Stimulated activated CD4-positive, alpha-beta T cell treated with anti-CD3 and anti-CD28 coated beads, TNF-alpha, amount 100 ng/mL, for 24 hours (primary cell): ENCODE data around the gene GRAMD2B.
"Not testable (repeated sequence)": the region's sequence is repeated elsewhere in the genome, so short reads cannot be mapped to it uniquely, and the experiment has no call there.

ENCODE experiments used
- DNase-seq, 3 experiments: peaks; one replicate each; pipeline ENCODE4 v3.0.0-alpha.2; 2020; ENCODE audit warnings: low read depth in 3 of 3

The GRAMD2B gene

DNA sequence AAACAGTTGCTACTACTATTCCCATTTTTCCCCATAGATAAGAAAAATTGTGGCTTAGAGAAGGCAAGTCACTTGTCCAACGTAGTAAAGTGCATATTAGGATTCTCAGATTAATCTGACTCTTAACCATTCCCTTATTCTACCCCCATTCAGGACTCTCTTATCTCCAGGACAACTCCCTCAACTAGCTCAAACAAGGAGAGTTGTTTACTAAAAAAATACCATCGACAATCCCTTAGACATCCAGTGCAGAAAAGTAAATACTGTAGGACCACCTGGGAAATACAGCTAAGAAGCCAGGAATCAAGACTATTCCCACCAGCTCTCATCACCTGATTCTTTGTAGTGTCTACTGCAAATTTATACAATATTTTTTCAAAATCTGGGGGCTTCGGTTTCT lies 9.4 kb upstream of the GRAMD2B start:
- no peak for DNase-seq

DNA sequence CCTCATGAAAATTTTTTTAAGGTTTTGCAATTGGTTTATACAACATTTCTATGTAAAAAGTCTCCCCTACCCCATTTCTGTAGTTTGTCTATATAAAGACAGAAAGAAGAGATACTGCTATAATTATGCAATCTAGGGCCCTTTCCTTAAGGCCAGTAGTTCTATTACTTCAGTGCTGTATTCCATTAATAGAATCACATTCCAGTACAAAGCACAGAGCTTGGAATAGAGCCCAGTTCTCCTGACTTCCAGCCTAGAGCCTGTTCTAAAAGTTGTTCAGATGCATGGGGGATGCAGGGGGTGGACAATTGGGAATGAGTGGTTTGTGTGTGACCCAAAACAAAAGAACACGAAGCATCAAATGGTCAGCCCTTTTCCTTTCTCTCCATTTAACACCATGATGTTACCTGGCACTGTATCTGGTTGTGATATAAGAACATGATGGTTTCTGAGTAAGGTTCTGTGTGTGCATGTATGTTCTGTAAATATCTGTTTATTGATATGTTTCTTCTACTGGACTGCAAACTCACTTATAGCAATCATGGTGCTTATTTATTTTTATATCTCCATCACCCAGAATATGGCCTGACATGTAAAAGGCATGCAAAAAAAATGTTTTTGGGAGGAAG lies 8.2 kb upstream of the GRAMD2B start:
- DNase-seq: no peak

DNA sequence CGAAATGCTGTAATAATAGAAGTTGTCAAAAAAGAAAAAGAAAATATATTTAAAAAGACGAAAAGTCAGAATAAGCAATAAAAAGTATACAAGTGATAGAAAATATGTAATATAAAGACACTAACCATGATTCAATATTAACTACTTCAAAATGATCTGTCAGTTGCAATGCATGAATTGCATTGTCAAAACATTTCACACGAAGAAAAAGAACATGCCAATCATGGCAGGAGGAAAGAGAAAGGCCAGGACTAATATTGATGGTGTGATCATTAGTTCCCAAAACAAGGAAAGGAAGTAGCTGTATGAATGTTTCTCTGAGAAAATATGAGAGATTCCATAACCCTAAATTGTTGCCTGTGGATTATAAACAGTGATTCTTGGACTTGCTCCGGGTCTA lies 7.4 kb upstream of the GRAMD2B start:
- no peak for DNase-seq

DNA sequence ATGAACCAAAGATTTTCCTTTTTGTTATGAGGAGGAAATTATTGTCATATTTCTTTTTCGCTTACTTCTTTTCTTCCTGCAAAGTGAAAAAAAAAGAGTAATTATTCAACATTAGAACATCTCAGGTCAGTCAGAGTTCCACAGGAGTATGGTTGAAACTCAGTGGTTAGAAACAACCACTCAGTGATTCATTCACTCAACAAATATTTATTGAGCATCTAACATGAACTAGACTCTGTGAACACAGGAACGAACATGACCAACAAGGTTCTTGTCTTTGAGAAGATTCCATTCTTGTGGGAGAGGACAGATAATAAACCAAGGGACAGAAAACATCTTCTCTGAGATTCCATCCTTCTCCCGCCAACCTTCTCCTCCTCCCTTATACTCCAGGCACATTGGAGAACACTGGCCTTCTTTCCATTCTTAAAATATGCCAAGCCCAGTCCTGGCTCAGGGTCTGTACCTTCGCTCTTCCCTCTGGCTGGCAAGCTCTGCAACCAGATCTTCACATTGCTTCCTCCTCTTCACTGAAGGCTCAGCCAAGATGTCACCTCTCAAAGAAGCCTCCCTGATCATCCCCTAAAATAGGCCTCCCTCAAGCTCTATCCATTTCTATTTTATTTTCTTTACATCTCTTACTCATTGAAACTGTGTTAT lies 6.8 kb upstream of the GRAMD2B start:
- DNase-seq: no peak

DNA sequence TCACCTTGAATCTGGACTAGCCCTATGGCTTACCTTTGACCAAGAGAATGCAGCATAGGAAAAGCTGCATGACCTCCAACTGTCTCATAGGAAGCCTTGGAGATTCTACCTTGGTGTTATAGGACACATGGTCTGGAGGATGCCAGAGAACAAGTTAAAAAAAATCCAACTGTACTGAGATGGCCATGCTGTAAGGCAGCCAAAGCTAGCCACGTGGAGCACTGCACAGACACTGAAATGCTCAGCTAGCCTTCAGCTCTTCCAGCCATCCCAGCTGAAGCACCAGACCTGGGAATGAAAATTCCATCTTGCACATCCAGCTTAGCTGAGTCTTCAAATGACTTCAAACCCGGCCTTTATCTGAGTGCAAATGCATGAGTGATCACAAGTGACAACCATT lies 6.0 kb upstream of the GRAMD2B start:
- no peak for DNase-seq

DNA sequence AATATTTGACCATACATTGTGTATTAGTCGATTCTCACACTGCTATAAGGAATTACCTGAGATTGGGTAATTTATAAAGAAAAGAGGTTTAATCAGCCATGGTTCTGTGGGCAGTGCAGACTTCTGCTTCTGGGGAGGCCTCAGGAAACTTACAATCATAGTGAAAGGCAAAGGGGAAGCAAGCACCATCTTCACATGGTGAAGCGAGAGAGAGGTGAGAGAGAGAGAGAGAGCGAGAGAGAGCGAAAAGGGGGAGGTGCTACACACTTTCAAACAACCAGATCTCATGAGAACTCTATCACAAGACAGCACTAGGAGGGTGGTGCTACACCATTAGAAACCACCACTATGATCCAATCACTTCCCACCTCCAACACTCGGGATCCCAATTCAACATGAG lies 4.1 kb upstream of the GRAMD2B start:
- no peak for DNase-seq

DNA sequence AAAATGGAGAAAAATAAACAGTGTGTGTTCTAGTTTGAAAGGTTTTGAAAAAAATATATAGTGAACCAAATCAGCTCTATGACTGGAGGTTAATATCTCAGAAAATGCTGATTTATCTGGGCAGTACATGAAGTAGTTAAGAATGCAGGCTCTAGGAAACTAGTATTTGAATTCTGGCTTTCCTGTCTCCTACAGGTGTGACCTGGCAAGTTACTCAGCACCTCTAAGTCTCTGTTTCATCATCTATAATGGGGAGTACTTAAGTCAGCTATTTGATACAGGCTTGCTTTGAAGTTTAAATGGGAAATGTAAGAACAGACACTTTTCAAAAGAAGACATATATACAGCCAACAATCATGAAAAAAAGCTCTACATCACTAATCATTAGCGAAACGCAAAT lies 5.2 kb downstream of the GRAMD2B start:
- no peak for DNase-seq

DNA sequence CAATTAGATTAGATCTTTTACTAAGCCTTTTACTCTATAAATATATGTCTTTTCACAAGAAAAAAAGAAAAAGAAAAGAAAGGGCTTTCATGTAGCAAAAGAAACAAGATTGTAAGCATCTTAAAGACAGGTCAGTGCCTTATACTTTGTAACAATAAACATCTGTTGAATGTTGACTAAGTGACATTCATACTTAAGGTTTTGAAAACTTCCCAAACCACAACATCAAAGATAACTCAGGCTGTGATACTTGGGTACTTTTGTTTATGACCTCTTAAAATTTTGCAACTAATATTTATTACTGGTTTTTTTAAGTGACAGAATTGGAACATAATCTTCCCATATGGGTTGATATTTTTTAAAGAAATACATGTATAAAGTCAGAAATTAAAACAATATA lies 7.4 kb downstream of the GRAMD2B start:
- DNase-seq: no peak

DNA sequence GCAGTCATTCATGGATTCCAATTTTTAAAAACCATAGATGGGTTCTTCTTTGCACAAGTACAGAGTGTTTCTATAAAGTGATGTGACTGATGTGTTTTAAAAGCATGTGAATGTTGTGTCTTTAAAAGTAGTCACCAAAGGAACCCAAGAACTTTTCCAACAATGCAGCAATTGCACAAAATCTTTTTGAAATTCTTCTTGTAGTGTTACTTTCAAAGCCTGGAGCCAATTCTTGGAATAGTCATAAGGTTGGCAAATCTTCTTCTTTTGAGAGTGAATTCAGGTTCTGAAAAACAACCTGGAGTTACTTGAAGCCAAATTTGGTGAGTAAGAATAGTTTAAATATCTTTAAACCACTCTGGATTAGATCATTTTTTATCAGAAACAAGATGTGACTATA lies 10.5 kb downstream of the GRAMD2B start:
- DNase-seq: no peak

DNA sequence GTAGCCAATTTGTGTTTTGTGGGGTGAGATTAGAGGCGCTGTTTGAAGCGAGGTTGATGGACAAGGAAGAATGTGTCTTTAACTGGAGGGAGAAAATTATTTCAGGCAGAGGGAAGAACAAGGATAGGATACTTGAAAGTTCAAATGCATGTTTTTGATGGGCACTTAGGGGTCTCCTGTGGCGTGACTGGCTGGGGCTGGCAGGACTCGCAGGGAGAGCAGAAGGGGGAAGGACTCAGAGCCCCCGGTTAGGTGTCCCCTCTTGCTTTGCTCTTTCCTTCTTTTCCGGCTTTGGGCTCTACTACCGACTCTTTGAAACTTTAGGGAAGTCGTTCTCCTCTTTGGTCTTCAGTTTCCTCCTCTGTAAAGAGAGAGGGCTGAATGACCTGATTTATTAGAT lies 12.1 kb downstream of the GRAMD2B start:
- no peak for DNase-seq

DNA sequence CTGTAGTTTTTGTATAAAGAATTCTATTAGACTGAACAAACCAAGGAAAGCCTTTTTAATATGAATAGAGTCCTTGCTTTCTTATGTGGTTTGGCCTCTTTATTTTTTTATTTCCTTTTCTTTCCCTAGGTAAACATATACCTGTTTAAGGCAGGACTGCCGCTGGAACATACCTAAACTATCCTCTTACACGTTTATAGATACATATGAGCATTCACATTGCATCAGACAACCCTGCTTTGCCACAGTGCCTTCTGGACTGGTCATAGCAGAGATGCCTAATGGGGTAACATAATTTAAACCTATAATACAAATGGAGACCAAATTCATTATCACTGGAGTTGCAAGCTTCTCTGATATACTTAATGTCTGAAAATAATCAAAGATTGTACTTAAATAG lies 12.5 kb downstream of the GRAMD2B start:
- no peak for DNase-seq

DNA sequence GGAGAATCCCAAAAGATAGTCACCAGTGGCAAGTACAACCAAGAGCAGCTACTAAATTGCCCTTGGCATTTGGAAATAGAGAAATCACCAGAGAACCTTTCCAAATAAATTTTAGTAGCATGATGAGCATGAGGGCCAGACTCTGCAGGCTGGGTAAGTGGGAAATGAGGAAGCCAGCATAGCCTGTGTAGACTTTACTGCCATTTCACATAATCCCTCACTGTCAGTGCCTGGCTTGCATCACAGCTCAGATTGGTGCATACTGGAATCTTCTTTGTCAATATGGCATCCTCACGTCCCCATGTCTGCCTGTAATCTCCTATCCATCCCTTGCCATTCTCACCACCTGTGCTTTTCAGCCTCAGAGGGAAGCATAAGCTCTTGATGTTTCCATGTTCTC lies 14.5 kb downstream of the GRAMD2B start:
- no peak for DNase-seq

DNA sequence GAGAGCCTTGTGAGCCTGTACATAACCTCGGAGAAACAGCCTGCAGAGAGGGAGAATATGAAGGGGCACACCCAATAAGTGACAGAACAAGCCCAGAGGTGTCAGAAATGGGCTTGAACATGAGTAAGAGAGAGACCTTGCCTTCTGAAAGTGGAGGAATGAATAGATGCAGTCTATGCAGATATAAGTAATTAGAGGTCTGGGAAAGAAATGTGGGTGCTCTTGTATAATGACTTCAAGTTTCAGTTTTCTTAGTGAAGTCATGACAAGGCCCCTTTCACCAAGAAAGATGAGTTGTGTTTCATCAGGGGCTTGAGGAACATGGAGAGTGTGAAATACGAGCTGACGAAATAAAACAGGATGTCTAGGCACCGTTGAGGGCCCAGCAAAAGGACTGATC lies 15.1 kb downstream of the GRAMD2B start:
- DNase-seq: no peak

DNA sequence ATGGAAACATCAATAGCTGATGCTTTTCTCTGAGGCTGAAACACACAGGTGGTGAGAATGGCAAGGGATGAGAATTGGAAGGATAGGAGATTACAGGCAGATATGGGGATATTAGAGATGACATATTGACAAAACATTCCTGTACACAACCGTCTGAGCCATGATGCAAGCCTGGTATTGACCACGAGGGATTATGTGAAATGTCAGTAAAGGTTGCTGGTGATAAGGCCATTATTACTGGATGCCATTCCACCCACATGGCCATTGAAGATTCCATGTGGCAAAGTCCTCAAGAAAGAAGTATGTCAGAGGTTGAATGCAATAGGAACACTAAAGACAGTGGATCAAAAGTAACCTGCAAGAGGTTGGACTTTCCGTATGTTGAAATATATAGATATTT lies 15.7 kb downstream of the GRAMD2B start:
- DNase-seq: no peak

DNA sequence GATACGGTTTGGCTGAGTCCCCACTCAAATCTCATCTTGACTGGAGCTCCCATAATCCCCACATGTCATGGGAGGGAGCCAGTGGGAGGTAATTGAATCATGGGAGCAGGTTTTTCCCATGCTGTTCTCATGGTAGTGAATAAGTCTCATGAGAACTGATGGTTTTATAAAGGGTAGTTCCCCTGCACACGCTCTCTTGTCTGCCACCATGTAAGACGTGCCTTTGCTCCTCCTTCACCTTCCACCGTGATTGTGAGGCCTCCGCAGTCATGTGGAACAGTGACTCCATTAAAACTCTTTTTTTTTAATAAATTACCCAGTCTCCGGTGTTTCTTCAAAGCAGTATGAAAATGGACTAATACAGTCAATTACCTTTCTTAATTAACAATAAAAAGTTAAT lies 16.5 kb downstream of the GRAMD2B start:
- not testable (repeated sequence) for DNase-seq

DNA sequence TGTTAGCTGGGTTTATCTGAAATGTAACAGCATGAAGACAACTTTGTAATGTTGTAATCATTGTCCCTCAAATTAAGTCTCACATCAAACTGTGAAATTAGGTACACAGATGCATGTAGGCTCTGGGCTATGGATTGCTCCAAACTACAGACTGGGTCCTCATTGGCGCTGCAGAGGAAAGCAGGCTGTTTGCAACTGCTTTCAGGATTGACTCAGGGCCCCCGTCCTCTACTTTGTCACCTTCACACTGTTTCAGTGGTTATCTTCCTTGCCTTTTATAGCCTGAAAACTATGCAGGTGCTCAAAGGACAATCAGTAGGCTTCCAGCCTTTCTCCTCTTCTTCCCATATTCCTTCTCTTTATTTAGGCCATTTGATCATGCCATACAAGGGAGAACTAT lies 18.0 kb downstream of the GRAMD2B start:
- no peak for DNase-seq

DNA sequence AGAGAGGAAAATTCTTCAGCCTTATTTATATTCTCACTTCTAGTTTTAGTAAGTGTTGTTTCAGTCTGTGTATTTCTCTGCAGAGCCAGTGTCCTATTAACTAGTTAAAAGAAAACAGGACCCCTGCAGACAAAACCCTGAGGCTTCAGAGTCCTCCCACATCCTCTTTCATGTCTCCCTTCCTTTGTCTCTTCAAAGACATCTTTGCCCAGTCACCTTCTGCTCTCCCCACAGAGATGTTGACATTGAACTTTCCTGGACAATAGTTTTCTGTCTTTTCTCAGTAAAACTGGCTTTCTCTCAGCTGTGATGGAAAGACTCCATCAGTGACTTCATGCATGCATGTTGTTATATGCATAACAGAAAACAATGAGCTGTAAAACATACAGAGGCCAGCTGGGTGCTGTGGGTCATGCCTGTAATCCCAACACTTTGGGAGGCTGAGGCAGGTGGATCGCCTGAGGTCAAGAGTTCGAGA lies 20.2 kb downstream of the GRAMD2B start:
- DNase-seq: no peak

DNA sequence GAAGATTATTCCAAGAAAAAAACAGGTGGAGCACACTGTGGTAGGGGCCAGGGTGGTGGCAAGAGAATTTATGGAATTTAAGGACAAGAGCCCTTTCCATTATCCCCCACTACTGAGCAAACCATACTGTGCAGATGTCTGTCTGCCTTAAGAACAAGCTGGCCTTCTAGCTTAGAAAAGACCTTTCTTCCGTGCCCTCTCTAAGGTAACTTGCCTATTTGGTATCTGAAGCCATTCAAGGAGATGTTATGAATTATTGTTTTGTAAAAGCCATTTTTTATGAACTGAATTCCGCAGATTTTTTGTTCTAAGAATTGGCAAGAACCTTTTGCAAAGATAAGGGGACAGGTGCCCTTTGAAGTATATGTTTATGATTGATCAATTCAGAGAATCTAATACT lies 20.9 kb downstream of the GRAMD2B start:
- no peak for DNase-seq

DNA sequence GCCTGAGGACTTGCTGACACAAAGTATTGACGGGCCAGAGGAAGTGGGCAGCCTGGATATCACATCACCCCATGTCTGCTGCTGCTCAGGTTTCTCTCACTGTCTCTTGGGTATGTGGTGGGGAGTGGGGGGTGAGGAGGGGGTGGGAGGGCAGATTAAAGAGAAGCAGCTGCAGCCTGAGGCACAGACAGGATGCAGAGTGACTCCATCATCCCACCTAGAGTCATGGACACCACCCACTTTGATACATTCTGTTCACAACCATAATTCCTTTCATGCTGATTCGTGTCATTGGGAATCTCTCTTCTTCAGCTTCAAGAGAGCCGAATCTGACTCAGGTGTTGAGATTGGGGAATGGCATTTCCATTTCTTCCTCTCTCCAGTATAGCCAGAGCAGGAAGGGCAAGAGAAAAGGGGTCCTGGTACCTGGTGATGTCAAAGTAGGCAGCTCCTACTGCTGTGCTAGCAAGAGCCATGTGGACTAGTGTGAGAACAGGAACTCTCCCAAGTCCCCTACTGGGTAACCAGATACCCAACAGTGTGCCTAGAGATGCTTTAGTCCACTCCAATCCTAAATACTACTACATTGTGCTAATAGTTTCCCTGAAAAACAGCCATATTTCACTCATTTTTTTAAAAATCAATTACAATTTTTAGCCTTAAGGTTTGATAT lies 22.4 kb downstream of the GRAMD2B start:
- DNase-seq: no peak

DNA sequence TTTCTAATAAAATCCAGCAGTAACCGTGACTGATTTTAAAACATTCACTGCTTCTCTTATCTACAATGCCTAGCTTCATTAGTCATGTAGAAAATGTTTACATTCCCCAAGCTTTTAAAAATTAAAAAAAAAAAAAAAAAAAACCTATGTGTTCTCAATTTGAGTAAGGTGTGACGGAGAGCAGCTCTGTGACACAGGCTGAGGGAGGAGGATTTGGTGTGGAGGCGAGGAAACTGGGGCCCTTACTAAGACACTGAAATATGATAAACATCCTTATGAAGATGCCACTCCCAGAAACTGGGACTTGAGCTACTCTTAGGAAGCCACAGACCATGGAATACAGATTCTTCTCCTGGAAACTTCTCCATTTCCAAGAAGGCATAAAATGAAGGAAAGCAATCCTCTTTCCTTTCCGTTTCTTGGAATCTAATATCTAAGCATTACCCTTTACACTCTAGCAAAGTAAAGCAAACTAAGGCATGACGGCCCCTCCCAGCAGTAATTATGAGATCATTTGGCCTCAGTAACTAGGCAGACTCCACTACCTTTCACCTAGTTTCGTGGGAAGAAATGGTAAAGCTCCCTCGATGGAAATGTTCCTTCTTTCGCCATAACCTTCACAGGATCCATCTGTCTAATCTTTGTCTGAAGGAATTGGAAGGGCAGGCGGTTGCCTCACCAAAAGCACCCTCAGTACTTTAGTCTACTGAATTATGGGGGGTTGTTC lies 23.5 kb downstream of the GRAMD2B start:
- peak in 2 of 3 experiments; percentile 34 to 64 for DNase-seq

DNA sequence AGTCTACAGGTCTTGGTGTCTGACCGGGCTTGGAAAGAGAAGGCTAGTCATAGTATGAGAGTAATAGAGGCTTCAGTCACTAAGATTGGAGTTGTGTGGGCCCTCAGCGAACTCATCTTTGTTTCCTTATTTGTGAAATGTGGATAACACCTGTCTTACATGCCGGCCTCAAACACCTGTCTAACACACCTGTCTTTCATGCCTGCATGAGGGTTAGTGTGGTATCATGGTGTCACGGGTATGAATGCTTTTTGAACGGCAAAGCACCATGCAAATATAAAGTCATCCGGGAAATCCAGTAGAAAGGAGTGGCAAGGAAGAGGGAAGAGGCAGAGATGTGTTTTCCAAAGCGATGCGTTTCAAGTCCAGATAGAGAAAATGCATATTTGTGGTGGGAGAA lies 25.5 kb downstream of the GRAMD2B start:
- no peak for DNase-seq

DNA sequence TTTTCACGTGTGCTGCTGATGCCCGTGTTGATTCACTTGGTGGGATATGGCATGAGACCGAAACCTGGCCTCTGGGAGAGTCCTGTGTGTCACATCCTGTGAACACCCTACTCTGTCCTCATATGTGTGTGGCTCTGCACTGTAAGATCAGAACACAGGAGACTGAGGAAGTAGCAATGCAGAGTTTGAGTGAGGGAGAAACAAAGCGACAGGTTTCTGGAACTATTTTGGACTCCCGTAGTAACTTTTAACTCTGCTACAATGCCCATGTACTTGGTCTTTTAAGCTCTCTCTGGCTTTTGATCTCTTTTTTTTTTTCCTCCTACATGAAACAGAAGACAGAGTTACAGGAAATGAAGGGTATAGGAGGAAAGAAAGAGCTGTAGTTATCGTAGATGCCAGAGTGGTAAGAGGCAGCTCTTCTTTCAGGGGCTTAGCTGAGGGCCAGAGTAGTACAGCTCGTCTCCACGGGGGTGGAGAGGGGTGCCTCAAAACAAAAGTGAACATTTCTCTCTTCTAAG lies 26.6 kb downstream of the GRAMD2B start:
- DNase-seq: peak; percentile 36 to 59 (median 42)
